HG03432 (cell line): ENCODE measurements around the gene ENTPD1.
"Not testable (repeated sequence)": the region's sequence is repeated elsewhere in the genome, so short reads cannot be mapped to it uniquely, and the experiment has no call there.

Experiments
- ATAC-seq: cut with Tn5 transposase; IDR thresholded peaks from one replicate; pipeline ENCODE4 v1.9.1; 2021; ENCODE audit warnings: mild to moderate bottlenecking, moderate library complexity; ENCODE audit not compliant: unreplicated experiment

ENTPD1 gene, protein sequence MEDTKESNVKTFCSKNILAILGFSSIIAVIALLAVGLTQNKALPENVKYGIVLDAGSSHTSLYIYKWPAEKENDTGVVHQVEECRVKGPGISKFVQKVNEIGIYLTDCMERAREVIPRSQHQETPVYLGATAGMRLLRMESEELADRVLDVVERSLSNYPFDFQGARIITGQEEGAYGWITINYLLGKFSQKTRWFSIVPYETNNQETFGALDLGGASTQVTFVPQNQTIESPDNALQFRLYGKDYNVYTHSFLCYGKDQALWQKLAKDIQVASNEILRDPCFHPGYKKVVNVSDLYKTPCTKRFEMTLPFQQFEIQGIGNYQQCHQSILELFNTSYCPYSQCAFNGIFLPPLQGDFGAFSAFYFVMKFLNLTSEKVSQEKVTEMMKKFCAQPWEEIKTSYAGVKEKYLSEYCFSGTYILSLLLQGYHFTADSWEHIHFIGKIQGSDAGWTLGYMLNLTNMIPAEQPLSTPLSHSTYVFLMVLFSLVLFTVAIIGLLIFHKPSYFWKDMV

DNA sequence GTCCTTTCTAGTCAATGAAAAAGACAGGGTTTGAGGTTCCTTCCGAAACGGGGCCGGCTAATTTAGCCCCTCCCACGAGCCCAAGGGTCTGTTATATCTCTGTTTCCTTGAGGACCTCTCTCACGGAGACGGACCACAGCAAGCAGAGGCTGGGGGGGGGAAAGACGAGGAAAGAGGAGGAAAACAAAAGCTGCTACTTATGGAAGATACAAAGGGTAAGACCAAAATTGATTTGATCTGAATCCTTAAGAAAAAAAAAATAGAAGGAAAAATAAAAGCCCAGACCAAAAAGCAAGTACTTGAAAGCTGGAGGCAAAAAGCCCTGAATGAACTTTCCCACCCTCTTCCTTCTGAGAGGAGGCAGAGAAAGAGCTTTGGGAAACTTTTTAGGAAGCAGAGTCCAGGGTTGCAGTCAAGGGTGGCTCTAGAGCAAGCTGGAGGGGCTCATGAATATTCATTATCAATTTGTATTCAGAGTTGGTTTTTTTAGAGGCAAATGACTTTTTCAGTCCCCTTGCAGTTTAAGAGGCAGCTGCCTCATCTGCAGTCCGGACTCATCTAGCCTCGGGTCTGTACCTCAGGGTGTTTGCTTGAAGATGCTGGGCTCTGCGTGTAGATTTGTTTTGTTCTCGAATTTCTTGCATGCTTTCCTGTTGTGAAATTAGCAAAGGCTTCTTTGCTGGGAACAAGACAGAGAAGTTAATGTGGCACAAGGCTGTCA is at the start of gene ENTPD1:
Gene ENTPD1, plus strand, starts transcription at position 123 of the 721 bp plus-strand sequence. Its CDS starts 77 bp downstream, at position 200.
- no peak for ATAC-seq

DNA sequence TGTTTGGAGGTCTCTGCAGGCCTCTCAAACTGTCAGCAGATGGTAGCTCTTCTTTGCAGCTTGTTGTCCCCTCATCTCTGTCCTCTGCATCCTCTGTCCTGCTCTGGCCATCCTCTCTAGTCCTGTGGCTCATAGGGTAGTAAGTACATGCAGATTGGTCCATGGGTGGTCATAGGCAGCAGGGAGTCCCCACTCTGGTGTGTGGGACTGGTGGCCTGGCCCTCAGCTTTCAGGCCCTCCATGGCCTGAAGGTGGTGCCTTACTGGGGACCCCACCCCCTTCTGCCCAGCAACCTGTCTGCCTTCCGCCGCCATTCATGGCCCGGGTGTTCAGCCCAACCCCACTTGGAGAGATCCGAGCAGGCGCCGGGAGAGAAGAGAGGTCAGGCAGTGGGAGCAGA is 49.4 kb upstream of the ENTPD1 start:
- ATAC-seq: no peak

DNA sequence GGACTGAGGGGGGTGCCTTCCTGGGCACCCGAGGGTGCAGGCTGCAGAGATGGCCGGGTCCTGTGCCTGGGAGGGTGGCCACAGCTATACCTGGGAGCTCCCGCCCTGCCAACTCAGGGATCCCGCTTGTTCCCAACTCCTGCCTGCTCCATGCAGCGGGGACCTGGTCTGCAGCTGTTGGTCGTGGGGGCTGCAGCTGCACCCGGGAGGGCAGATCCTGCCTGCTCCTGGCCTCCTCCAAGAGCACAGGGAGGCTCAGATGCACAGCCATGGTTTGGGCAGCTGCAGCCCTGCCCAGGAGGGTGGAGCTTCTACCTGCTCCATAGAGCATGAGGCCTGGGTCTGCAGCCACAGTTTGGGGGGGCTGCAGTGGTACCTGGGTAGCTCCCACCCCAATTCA is 49.0 kb upstream of the ENTPD1 start:
- no peak for ATAC-seq

DNA sequence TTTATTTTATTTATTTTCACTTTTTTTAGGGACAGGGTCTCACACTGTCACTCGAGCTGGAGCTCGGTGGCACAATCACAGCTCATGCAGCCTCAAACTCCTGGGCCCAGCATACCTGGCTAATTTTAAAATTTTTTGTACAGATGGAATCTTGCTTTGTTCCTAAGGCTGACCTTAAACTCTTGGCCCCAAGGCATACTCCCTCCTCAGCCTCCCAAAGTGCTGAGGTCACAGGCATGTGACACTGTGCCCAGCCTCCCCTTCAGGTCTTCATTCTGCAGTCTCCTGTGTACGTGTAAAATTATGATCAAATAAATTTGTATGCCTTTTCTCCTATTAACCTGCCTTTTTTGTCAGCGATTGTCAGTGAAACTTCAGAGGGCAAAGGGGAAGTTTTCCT is 44.5 kb upstream of the ENTPD1 start:
- no peak for ATAC-seq

GRCh38 chr10:95716466-95716865 is 39.5 kb upstream of the ENTPD1 start:
- no peak for ATAC-seq

GRCh38 chr10:95716866-95717265 is 39.1 kb upstream of the ENTPD1 start:
- no peak for ATAC-seq

DNA sequence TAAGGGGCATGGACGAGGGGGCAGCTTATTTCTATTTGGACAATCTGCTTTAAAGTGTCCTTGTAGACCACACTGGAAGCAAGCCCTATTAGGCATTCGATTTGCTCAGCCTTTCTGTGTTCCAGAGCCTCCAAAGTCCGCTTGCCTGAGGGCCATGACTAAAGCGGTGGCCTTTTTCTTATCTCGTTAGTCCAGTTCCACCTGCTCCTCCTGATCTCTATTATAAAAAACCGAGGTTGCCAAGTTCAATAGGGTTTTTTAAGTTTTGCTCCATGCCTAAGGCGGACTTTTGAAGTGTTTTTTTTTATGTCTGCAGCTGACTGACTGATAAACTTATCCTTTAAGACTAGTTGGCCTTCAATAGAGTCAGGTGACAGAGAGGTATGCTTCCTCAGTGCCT is 35.2 kb upstream of the ENTPD1 start:
- ATAC-seq: not testable (repeated sequence)

DNA sequence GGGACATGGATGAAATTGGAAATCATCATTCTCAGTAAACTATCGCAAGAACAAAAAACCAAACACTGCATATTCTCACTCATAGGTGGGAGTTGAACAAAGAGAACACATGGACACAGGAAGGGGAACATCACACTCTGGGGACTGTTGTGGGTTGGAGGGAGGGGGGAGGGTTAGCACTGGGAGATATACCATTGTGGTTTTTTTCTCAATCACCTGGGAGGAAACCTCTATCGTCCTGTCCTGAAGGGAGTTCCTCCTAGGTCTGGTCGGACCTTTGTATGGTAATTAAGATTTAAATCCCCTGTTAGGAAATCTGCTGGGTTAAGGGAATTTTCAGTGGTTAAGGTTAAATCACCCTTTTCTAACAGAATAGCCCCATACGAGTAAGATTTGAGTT is 33.5 kb upstream of the ENTPD1 start:
- ATAC-seq: not testable (repeated sequence)

GRCh38 chr10:95728526-95728925 is 27.4 kb upstream of the ENTPD1 start:
- ATAC-seq: no peak

GRCh38 chr10:95729323-95730055 is 26.5 kb upstream of the ENTPD1 start:
- ATAC-seq: no peak

DNA sequence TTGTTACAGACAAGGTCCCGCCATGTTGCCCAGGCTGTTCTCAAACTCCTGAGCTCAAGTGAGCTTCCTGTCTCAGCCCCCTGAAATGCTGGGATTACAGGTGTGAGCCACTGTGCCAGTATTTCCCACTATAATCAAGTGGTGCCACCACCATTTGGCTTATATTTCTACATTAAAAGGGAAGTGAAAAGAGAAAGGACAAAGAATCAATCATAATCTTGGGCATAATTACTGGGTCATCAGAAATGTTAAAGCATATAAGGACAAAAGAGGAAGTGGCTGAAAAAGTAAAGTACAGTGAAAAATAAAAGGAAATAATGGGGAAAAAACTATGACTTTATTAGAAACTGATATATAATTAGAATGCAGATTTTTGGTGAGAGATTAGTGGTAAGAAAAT is 25.7 kb upstream of the ENTPD1 start:
- ATAC-seq: no peak

GRCh38 chr10:95732907-95733306 is 23.1 kb upstream of the ENTPD1 start:
- ATAC-seq: not testable (repeated sequence)

GRCh38 chr10:95739056-95739455 is 16.9 kb upstream of the ENTPD1 start:
- ATAC-seq: no peak

GRCh38 chr10:95741807-95742467 is 14.0 kb upstream of the ENTPD1 start:
- ATAC-seq: peak; percentile 80

- ATAC-seq: peak; percentile 18
These were observed 13.5 kb upstream of the ENTPD1 start for GRCh38 chr10:95742485-95742884.

GRCh38 chr10:95742962-95743535 is 12.9 kb upstream of the ENTPD1 start:
- no peak for ATAC-seq

GRCh38 chr10:95745501-95745900 is 10.5 kb upstream of the ENTPD1 start:
- no peak for ATAC-seq

DNA sequence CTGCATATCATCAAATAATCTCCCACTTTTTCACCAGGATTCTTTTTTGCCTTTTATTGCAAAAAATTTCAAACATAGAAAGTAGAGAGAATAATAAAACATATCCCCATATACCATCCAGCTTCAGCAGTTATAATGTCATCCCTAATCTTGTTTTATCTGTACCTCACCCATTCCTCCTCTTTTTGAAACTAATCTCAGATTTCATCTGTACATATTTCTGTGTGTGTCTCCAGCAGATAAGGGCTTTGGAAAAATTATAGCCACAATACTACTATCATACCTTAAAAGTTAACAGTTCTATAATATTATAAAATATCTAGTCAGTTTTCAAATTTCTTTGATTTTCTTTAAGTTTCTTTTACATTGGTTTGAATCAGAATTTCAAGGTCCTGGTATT is 7.6 kb upstream of the ENTPD1 start:
- ATAC-seq: no peak

- ATAC-seq: peak; percentile 33
These were observed 405 bp upstream of the ENTPD1 start for GRCh38 chr10:95755511-95756004.
